Measurements from ENCODE around the gene TEX19.

DNA sequence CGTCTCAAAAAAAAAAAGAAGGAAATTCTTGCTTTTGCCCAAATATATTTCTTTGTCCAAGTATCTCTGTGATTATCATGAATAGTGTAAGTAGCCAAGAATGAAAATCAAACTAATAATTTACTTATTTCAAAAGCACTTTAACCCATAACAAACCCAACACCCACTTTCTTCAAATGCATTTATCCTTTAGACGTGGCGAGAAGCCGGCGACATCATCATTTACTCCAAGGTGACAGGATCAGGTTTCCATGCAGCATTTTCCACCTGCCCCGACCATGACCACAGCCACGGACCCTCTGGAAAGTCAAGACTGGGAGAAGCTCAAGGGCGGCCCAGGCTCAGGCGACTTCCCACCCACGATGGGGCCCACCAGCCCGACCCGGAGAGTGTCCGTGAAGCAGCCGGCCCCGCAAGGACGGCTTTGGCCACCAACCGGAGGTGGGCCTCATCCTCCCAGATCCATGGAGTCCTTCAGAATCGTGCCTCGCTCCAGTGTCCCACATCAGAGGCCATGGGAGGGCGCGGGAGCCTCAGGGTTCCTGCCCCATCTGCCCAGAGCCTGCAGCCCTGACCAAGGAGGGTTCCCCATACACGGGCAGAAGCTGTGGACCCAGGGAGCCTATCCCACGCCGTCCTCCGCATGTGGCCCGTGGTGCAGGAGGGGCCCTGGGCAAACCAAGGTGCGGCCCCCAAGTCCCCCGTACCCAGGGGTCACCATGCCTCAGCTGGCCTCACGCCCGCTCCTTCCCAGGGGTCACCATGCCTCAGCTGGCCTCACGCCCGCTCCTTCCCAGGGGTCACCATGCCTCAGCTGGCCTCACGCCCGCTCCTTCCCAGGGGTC lies 31.2 kb downstream of the TEX19 start:
- TF ChIP-seq, protein P1, sequence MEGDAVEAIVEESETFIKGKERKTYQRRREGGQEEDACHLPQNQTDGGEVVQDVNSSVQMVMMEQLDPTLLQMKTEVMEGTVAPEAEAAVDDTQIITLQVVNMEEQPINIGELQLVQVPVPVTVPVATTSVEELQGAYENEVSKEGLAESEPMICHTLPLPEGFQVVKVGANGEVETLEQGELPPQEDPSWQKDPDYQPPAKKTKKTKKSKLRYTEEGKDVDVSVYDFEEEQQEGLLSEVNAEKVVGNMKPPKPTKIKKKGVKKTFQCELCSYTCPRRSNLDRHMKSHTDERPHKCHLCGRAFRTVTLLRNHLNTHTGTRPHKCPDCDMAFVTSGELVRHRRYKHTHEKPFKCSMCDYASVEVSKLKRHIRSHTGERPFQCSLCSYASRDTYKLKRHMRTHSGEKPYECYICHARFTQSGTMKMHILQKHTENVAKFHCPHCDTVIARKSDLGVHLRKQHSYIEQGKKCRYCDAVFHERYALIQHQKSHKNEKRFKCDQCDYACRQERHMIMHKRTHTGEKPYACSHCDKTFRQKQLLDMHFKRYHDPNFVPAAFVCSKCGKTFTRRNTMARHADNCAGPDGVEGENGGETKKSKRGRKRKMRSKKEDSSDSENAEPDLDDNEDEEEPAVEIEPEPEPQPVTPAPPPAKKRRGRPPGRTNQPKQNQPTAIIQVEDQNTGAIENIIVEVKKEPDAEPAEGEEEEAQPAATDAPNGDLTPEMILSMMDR (IDR thresholded peaks at IDR 0.05; ENCODE audit: insufficient read depth, low read length): no peak
- TF ChIP-seq SPI1 (IDR thresholded peaks at IDR 0.05; ENCODE audit: borderline replicate concordance, low read depth) (no peak), POLR2AphosphoS5 (IDR thresholded peaks at IDR 0.05; ENCODE audit: low read depth) (no peak), GABPA (IDR thresholded peaks at IDR 0.05; ENCODE audit: low read depth) (no peak)
- TF ChIP-seq, protein P2, sequence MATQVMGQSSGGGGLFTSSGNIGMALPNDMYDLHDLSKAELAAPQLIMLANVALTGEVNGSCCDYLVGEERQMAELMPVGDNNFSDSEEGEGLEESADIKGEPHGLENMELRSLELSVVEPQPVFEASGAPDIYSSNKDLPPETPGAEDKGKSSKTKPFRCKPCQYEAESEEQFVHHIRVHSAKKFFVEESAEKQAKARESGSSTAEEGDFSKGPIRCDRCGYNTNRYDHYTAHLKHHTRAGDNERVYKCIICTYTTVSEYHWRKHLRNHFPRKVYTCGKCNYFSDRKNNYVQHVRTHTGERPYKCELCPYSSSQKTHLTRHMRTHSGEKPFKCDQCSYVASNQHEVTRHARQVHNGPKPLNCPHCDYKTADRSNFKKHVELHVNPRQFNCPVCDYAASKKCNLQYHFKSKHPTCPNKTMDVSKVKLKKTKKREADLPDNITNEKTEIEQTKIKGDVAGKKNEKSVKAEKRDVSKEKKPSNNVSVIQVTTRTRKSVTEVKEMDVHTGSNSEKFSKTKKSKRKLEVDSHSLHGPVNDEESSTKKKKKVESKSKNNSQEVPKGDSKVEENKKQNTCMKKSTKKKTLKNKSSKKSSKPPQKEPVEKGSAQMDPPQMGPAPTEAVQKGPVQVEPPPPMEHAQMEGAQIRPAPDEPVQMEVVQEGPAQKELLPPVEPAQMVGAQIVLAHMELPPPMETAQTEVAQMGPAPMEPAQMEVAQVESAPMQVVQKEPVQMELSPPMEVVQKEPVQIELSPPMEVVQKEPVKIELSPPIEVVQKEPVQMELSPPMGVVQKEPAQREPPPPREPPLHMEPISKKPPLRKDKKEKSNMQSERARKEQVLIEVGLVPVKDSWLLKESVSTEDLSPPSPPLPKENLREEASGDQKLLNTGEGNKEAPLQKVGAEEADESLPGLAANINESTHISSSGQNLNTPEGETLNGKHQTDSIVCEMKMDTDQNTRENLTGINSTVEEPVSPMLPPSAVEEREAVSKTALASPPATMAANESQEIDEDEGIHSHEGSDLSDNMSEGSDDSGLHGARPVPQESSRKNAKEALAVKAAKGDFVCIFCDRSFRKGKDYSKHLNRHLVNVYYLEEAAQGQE (IDR thresholded peaks at IDR 0.05; ENCODE audit: insufficient replicate concordance, low read depth): no peak

Measured in HL-60 (cell line).